Keratinocyte (primary cell): ENCODE data around the gene ALK.

Source experiments
- EZH2 ChIP-seq: IDR thresholded peaks from one replicate; pipeline ENCODE4 v1.6.1; 2012; ENCODE audit warnings: inconsistent platforms, mild to moderate bottlenecking, low read length, moderate library complexity
- TF ChIP-seq, protein P1 (sequence below), 3 experiments: IDR thresholded peaks in 1 of 3; conservative IDR thresholded peaks in 1 of 3; optimal IDR thresholded peaks in 1 of 3; 2 replicates in 2 of 3; 3 replicates in 1 of 3; pipeline versions ENCODE3 to v1.5.1; 2011; ENCODE audit warnings: low read length in 3 of 3, mild to moderate bottlenecking in 3 of 3, moderate library complexity in 2 of 3, control low read depth in 1 of 3, inconsistent platforms in 1 of 3; ENCODE audit not compliant: insufficient read depth in 2 of 3; ENCODE audit errors: extremely low read depth in 1 of 3

DNA sequence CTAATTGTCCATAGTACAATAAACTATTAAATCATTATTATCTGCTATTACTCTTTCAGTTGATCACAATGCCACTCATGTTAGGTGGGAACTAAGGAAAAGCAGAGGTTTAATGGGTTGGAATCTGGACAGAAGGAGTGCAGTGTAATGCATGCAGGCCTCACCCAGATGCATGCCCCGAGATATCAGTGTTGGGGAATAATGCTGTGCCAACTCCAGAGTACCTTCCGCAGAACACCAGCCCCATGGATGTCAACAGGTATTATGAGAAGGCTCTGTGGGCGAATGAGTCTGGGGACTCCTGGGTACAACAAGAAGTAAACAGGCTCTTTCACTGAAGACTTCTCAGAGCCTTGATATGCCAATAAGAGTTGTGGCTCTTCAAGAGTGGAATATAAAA, 377.4 kb downstream of the ALK start:
- TF ChIP-seq, protein P1, sequence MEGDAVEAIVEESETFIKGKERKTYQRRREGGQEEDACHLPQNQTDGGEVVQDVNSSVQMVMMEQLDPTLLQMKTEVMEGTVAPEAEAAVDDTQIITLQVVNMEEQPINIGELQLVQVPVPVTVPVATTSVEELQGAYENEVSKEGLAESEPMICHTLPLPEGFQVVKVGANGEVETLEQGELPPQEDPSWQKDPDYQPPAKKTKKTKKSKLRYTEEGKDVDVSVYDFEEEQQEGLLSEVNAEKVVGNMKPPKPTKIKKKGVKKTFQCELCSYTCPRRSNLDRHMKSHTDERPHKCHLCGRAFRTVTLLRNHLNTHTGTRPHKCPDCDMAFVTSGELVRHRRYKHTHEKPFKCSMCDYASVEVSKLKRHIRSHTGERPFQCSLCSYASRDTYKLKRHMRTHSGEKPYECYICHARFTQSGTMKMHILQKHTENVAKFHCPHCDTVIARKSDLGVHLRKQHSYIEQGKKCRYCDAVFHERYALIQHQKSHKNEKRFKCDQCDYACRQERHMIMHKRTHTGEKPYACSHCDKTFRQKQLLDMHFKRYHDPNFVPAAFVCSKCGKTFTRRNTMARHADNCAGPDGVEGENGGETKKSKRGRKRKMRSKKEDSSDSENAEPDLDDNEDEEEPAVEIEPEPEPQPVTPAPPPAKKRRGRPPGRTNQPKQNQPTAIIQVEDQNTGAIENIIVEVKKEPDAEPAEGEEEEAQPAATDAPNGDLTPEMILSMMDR (optimal IDR thresholded peaks at IDR 0.05 in 1 of 3, IDR thresholded peaks at IDR 0.05 in 1 of 3, conservative IDR thresholded peaks at IDR 0.05 in 1 of 3; ENCODE audit: extremely low read depth in 1 of 3, insufficient read depth in 2 of 3, low read length in 3 of 3): no peak
- TF ChIP-seq EZH2: no peak
